Osteoblast (primary cell): ENCODE measurements around the gene NUBPL. TPM values are rescaled to one million over a fixed set of nuclear protein-coding genes. Genes with fewer than 3 reads are reported as not detected.

Experiments
- DNase-seq: peaks from one replicate; pipeline ENCODE4 v3.0.0; 2011; ENCODE audit warnings: low spot score, mixed read lengths; ENCODE audit not compliant: insufficient read length; ENCODE audit errors: missing footprints
- H2AFZ ChIP-seq: 2 replicates; pipeline ENCODE4 v1.6.0; 2011; ENCODE audit warnings: mild to moderate bottlenecking, low read length
- H3K27ac ChIP-seq: 2 replicates; pipeline ENCODE4 v1.5.1; 2011; ENCODE audit warnings: mild to moderate bottlenecking, low read depth, low read length, moderate library complexity
- H3K27me3 ChIP-seq: 2 replicates; pipeline ENCODE4 v1.6.0; 2012; ENCODE audit warnings: mild to moderate bottlenecking, control low read depth, inconsistent platforms, low read length, moderate library complexity; ENCODE audit not compliant: insufficient read depth
- H3K36me3 ChIP-seq: 2 replicates; pipeline ENCODE4 v1.5.1; 2011; ENCODE audit warnings: mild to moderate bottlenecking, low read length, control low read depth, moderate library complexity; ENCODE audit not compliant: insufficient read depth
- H3K4me1 ChIP-seq: 2 replicates; pipeline ENCODE4 v1.5.1; 2011; ENCODE audit warnings: mild to moderate bottlenecking, low read length, control low read depth, moderate library complexity; ENCODE audit not compliant: insufficient read depth
- H3K4me2 ChIP-seq: 2 replicates; pipeline ENCODE4 v1.6.0; 2011; ENCODE audit warnings: mild to moderate bottlenecking, low read length; ENCODE audit not compliant: insufficient read depth
- H3K4me3 ChIP-seq: fragments of 200-600 bp; sonication (generic); 3 replicates; pipeline ENCODE4 v1.5.1; 2012; ENCODE audit warnings: mild to moderate bottlenecking, low read length, inconsistent platforms; ENCODE audit not compliant: insufficient read depth
- H3K79me2 ChIP-seq: 2 replicates; pipeline ENCODE4 v1.6.0; 2012; ENCODE audit warnings: mild to moderate bottlenecking, low read length, control low read depth, inconsistent platforms; ENCODE audit not compliant: insufficient read depth
- H3K9me3 ChIP-seq: 2 replicates; pipeline ENCODE4 v1.5.1; 2011; ENCODE audit warnings: low read depth, low read length, control low read depth
- H4K20me1 ChIP-seq: 2 replicates; pipeline ENCODE4 v1.6.0; 2012; ENCODE audit warnings: mild to moderate bottlenecking, low read length, control low read depth; ENCODE audit not compliant: insufficient read depth
- total RNA-seq: library from RNA; depleted of rRNA; stranded (reverse); fragments of >200 nt; gene quantifications from 2 replicates; pipeline ENCODE4 v1.2.3, GENCODE V29; 2012
- TF ChIP-seq, protein P1 (sequence below): IDR thresholded peaks from 2 replicates; pipeline ENCODE4 v1.5.1; 2011; ENCODE audit warnings: mild to moderate bottlenecking, low read depth, low read length, moderate library complexity; ENCODE audit errors: extremely low read depth

The NUBPL gene
- total RNA-seq, 1 donor, result 11.6 TPM

DNA sequence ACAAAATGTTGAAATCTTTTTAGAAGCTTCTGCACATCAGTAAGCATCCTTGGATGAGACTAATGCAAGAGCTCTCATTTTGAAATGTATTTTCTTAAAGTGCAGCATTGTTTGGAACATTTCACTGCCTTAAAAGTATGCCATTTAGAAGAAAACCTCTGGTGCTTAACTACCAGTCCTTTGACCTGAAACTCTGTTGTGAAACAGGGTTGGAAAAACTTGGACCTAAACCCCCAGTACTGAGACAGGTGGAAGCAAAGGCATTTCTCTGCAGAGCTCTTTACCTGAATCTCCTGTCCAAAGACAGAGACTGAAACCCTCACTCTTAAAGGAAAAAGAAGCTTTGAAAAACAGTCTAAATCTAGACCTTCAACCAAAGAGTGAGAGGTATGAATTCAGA, 207.2 kb downstream of the NUBPL start:
- Histone ChIP-seq H3K27me3 (no peaks in the 10 kb centered on the region), H3K9me3 (no peaks in the 10 kb centered on the region), H3K36me3 (no peaks in the 10 kb centered on the region), H3K4me1 (no peaks in the 10 kb centered on the region), H3K79me2 (no peaks in the 10 kb centered on the region), H4K20me1 (no peaks in the 10 kb centered on the region), H3K27ac (no peak overlapping the region), H3K4me3 (no peak overlapping the region), H2AFZ (no peak overlapping the region), H3K4me2 (no peak overlapping the region)
- DNase-seq, result no peak
- TF ChIP-seq, protein P1, sequence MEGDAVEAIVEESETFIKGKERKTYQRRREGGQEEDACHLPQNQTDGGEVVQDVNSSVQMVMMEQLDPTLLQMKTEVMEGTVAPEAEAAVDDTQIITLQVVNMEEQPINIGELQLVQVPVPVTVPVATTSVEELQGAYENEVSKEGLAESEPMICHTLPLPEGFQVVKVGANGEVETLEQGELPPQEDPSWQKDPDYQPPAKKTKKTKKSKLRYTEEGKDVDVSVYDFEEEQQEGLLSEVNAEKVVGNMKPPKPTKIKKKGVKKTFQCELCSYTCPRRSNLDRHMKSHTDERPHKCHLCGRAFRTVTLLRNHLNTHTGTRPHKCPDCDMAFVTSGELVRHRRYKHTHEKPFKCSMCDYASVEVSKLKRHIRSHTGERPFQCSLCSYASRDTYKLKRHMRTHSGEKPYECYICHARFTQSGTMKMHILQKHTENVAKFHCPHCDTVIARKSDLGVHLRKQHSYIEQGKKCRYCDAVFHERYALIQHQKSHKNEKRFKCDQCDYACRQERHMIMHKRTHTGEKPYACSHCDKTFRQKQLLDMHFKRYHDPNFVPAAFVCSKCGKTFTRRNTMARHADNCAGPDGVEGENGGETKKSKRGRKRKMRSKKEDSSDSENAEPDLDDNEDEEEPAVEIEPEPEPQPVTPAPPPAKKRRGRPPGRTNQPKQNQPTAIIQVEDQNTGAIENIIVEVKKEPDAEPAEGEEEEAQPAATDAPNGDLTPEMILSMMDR, result no peak

GRCh38 chr14:31770271-31770670, 209.1 kb downstream of the NUBPL start:
- Histone ChIP-seq H2AFZ (no peak overlapping the region), H3K4me2 (peak overlapping the region; percentile 1), H3K36me3 (no peaks in the 10 kb centered on the region), H3K27ac (no peak overlapping the region), H3K27me3 (no peaks in the 10 kb centered on the region), H3K79me2 (no peaks in the 10 kb centered on the region), H4K20me1 (no peaks in the 10 kb centered on the region), H3K4me3 (no peak overlapping the region), H3K4me1 (no peaks in the 10 kb centered on the region), H3K9me3 (no peaks in the 10 kb centered on the region)
- TF ChIP-seq, protein P1, result no peak
- DNase-seq, result no peak

- no peaks in the 10 kb centered on the region for H4K20me1 ChIP-seq
- H3K4me2 ChIP-seq, result no peak overlapping the region
- H3K9me3 ChIP-seq, result no peaks in the 10 kb centered on the region
- no peaks in the 10 kb centered on the region for H3K27me3 ChIP-seq
- DNase-seq, result no peak
- TF ChIP-seq, protein P1, result no peak
- no peak overlapping the region for H3K4me3 ChIP-seq
- no peaks in the 10 kb centered on the region for H3K36me3 ChIP-seq
- H3K4me1 ChIP-seq, result no peaks in the 10 kb centered on the region
- no peak overlapping the region for H3K27ac ChIP-seq
- H2AFZ ChIP-seq, result no peak overlapping the region
- H3K79me2 ChIP-seq, result no peaks in the 10 kb centered on the region
Observed at GRCh38 chr14:31774567-31774966, 213.4 kb downstream of the NUBPL start.

DNA sequence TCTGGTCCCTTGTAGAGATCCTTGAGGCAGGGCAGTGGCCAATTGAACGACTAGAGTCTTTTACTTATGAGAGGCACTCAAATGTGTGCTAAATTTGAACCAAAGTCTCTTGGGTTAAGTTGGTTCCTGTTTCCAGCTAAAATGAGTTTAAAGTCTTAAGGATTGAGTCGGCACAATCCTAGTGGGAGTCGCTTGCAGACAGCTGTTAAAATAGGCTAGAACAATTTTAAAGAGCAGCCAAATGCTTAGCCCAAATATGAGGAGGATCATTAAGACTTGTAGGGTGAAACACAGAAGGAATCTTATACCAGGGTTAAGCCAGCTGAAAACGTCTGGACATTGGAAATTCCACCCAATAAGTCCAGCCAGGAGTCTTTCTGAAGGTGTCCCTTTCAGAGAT, 216.1 kb downstream of the NUBPL start:
- TF ChIP-seq, protein P1, result no peak
- Histone ChIP-seq H3K9me3 (no peaks in the 10 kb centered on the region), H3K4me1 (no peaks in the 10 kb centered on the region), H3K36me3 (no peaks in the 10 kb centered on the region), H3K4me3 (no peak overlapping the region), H4K20me1 (no peaks in the 10 kb centered on the region), H2AFZ (no peak overlapping the region), H3K4me2 (no peak overlapping the region), H3K27me3 (no peaks in the 10 kb centered on the region), H3K79me2 (no peaks in the 10 kb centered on the region), H3K27ac (no peak overlapping the region)
- DNase-seq, result no peak
